DOHH2 (cell line): ENCODE data around the gene KIF16B.

Experiments used
- EZH2phosphoT487 ChIP-seq: fragments of 200-600 bp; sonication (generic); IDR thresholded peaks from 2 replicates; pipeline ENCODE4 v1.6.1; 2017; ENCODE audit warnings: borderline replicate concordance, mild to moderate bottlenecking, antibody characterized with exemption, low read length, moderate library complexity, mixed read lengths
- TF ChIP-seq, protein P1 (sequence below): fragments of 200-600 bp; sonication (generic); IDR thresholded peaks from one replicate; pipeline ENCODE4 v1.5.1; 2014; ENCODE audit warnings: antibody characterized with exemption, mild to moderate bottlenecking, low read depth, low read length; ENCODE audit not compliant: poor library complexity, severe bottlenecking

DNA sequence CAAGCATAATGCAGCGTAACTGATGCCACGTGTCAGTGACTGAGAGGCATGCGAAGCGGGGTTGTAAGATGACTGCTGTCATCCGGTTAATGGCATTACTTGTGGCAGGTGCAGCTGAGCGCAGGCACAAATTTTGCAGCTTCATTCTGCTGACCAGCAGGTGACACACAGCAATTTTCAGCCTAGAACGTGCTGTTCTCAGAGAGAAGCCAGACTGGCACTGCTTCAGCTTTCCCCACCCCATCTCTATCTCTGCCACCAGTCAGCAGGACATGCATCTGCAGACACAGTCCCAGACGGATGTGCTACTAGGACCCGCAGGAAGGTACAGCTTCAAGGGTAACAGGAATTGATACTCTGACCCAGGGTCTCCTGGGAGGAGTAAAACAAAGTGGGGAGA is 221.8 kb downstream of the KIF16B start:
- TF ChIP-seq, protein P1, sequence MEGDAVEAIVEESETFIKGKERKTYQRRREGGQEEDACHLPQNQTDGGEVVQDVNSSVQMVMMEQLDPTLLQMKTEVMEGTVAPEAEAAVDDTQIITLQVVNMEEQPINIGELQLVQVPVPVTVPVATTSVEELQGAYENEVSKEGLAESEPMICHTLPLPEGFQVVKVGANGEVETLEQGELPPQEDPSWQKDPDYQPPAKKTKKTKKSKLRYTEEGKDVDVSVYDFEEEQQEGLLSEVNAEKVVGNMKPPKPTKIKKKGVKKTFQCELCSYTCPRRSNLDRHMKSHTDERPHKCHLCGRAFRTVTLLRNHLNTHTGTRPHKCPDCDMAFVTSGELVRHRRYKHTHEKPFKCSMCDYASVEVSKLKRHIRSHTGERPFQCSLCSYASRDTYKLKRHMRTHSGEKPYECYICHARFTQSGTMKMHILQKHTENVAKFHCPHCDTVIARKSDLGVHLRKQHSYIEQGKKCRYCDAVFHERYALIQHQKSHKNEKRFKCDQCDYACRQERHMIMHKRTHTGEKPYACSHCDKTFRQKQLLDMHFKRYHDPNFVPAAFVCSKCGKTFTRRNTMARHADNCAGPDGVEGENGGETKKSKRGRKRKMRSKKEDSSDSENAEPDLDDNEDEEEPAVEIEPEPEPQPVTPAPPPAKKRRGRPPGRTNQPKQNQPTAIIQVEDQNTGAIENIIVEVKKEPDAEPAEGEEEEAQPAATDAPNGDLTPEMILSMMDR = no peak
- TF ChIP-seq EZH2phosphoT487 = no peak
